Measurements from ENCODE around the gene LAMA2.

Gene LAMA2

GRCh38 chr6:129475477-129476247 lies 592.7 kb downstream of the LAMA2 start:
- TF ChIP-seq EZH2phosphoT487 (IDR thresholded peaks at IDR 0.05; ENCODE audit: low read depth): no peak
- TF ChIP-seq CTCF (IDR thresholded peaks at IDR 0.05; ENCODE audit: low read depth, low read length): no peak
- H3K27me3 ChIP-seq (ENCODE audit: low read depth, low read length): no peaks in the 10 kb centered on the region
- H3K79me2 ChIP-seq (ENCODE audit: low read length): no peaks in the 10 kb centered on the region
- H3K4me3 ChIP-seq (ENCODE audit: low read length): no peak overlapping the region
- H3K9me3 ChIP-seq (ENCODE audit: insufficient read depth, low read length): no peaks in the 10 kb centered on the region
- H4K20me1 ChIP-seq (ENCODE audit: insufficient read depth, low read length): no peaks in the 10 kb centered on the region
- H3K36me3 ChIP-seq (replicated peaks; ENCODE audit: low read depth, low read length): no peaks in the 10 kb centered on the region
- H2AFZ ChIP-seq (ENCODE audit: low read depth, low read length): no peak overlapping the region
- no peak overlapping the region for H3K9ac ChIP-seq (ENCODE audit: low read length)
- H3K4me2 ChIP-seq (ENCODE audit: low read length): no peak overlapping the region
- no peak overlapping the region for H3K27ac ChIP-seq (ENCODE audit: low read length)
- H3K4me1 ChIP-seq (ENCODE audit: low read length): no peaks in the 10 kb centered on the region

- H3K4me1 ChIP-seq (ENCODE audit: low read length): no peaks in the 10 kb centered on the region
- H3K9me3 ChIP-seq (ENCODE audit: insufficient read depth, low read length): no peaks in the 10 kb centered on the region
- H3K27ac ChIP-seq (ENCODE audit: low read length): no peak overlapping the region
- H2AFZ ChIP-seq (ENCODE audit: low read depth, low read length): no peak overlapping the region
- TF ChIP-seq CTCF (IDR thresholded peaks at IDR 0.05; ENCODE audit: low read depth, low read length) (no peak), EZH2phosphoT487 (IDR thresholded peaks at IDR 0.05; ENCODE audit: low read depth) (no peak)
- no peaks in the 10 kb centered on the region for H4K20me1 ChIP-seq (ENCODE audit: insufficient read depth, low read length)
- H3K79me2 ChIP-seq (ENCODE audit: low read length): no peaks in the 10 kb centered on the region
- H3K4me3 ChIP-seq (ENCODE audit: low read length): no peak overlapping the region
- H3K4me2 ChIP-seq (ENCODE audit: low read length): no peak overlapping the region
- no peaks in the 10 kb centered on the region for H3K36me3 ChIP-seq (replicated peaks; ENCODE audit: low read depth, low read length)
- H3K9ac ChIP-seq (ENCODE audit: low read length): no peak overlapping the region
- H3K27me3 ChIP-seq (ENCODE audit: low read depth, low read length): no peaks in the 10 kb centered on the region
Measured at GRCh38 chr6:129476248-129476564, 593.3 kb downstream of the LAMA2 start.

- Histone ChIP-seq H3K4me1 (ENCODE audit: low read length) (no peaks in the 10 kb centered on the region), H3K36me3 (replicated peaks; ENCODE audit: low read depth, low read length) (no peaks in the 10 kb centered on the region), H3K9me3 (ENCODE audit: insufficient read depth, low read length) (no peaks in the 10 kb centered on the region), H3K27ac (ENCODE audit: low read length) (no peak overlapping the region), H3K9ac (ENCODE audit: low read length) (no peak overlapping the region), H3K4me2 (ENCODE audit: low read length) (no peak overlapping the region), H3K27me3 (ENCODE audit: low read depth, low read length) (no peaks in the 10 kb centered on the region), H2AFZ (ENCODE audit: low read depth, low read length) (no peak overlapping the region), H3K79me2 (ENCODE audit: low read length) (no peaks in the 10 kb centered on the region), H4K20me1 (ENCODE audit: insufficient read depth, low read length) (no peaks in the 10 kb centered on the region), H3K4me3 (ENCODE audit: low read length) (no peak overlapping the region)
- TF ChIP-seq CTCF (IDR thresholded peaks at IDR 0.05; ENCODE audit: low read depth, low read length) (no peak), EZH2phosphoT487 (IDR thresholded peaks at IDR 0.05; ENCODE audit: low read depth) (no peak)
Measured at GRCh38 chr6:129476810-129477209, 593.9 kb downstream of the LAMA2 start.

GRCh38 chr6:129478379-129478778 lies 595.4 kb downstream of the LAMA2 start:
- Histone ChIP-seq H3K36me3 (replicated peaks; ENCODE audit: low read depth, low read length) (no peaks in the 10 kb centered on the region), H3K9ac (ENCODE audit: low read length) (no peak overlapping the region), H3K79me2 (ENCODE audit: low read length) (no peaks in the 10 kb centered on the region), H3K4me3 (ENCODE audit: low read length) (no peak overlapping the region), H3K27me3 (ENCODE audit: low read depth, low read length) (no peaks in the 10 kb centered on the region), H3K4me2 (ENCODE audit: low read length) (no peak overlapping the region), H3K9me3 (ENCODE audit: insufficient read depth, low read length) (no peaks in the 10 kb centered on the region), H3K4me1 (ENCODE audit: low read length) (no peaks in the 10 kb centered on the region), H2AFZ (ENCODE audit: low read depth, low read length) (no peak overlapping the region), H3K27ac (ENCODE audit: low read length) (no peak overlapping the region), H4K20me1 (ENCODE audit: insufficient read depth, low read length) (no peaks in the 10 kb centered on the region)
- no peak for TF ChIP-seq EZH2phosphoT487 (IDR thresholded peaks at IDR 0.05; ENCODE audit: low read depth)
- no peak for TF ChIP-seq CTCF (IDR thresholded peaks at IDR 0.05; ENCODE audit: low read depth, low read length)
